Measurements from ENCODE around the gene TCEAL1. TPM values are rescaled to one million over a fixed set of nuclear protein-coding genes. Genes with fewer than 3 reads are reported as not detected.
A peak's percentile ranks its signal among the peaks of the same experiment; 100 is the strongest.
"Not testable (repeated sequence)": the region's sequence is repeated elsewhere in the genome, so short reads cannot be mapped to it uniquely, and the experiment has no call there.

The TCEAL1 gene
- total RNA-seq (2014; rRNA removed; shearing (Covaris generic)), result 53.5 and 88.1 TPM in 2 replicates

- DNase-seq (ENCODE audit: low read depth), result peak; percentile 63
Observed at GRCh38 chrX:103628386-103629317, at the start of gene TCEAL1. TSS of gene TCEAL1 (plus strand) at chrX:103628975. CDS start at chrX:103629917, 942 bp downstream.

GRCh38 chrX:103584596-103584995, 44.2 kb upstream of the TCEAL1 start:
- DNase-seq (ENCODE audit: low read depth), result peak; percentile 9

GRCh38 chrX:103585411-103586313, 43.1 kb upstream of the TCEAL1 start, which contains the start of gene TCEAL4:
TSS of gene TCEAL4 (plus strand) at chrX:103585515. CDS start at chrX:103586676, 1,161 bp downstream.
- DNase-seq (ENCODE audit: low read depth), result peak; percentile 53

GRCh38 chrX:103586314-103586646, 42.5 kb upstream of the TCEAL1 start:
- no peak for DNase-seq (ENCODE audit: low read depth)

GRCh38 chrX:103586659-103587058, 42.1 kb upstream of the TCEAL1 start:
- DNase-seq (ENCODE audit: low read depth), result no peak

GRCh38 chrX:103592295-103592694, 36.5 kb upstream of the TCEAL1 start:
- not testable (repeated sequence) for DNase-seq (ENCODE audit: low read depth)

- not testable (repeated sequence) for DNase-seq (ENCODE audit: low read depth)
Observed at GRCh38 chrX:103595202-103595601, 33.6 kb upstream of the TCEAL1 start.

- peak; percentile 61 for DNase-seq (ENCODE audit: low read depth)
Observed at GRCh38 chrX:103607364-103608305, 21.1 kb upstream of the TCEAL1 start, which contains the start of gene TCEAL3. TSS of gene TCEAL3 (plus strand) at chrX:103607963. CDS start at chrX:103609065, 1,102 bp downstream.

- DNase-seq (ENCODE audit: low read depth), result no peak
Observed at GRCh38 chrX:103608306-103608963, 20.3 kb upstream of the TCEAL1 start.

- DNase-seq (ENCODE audit: low read depth), result no peak
Observed at GRCh38 chrX:103610282-103610681, 18.5 kb upstream of the TCEAL1 start.

- DNase-seq (ENCODE audit: low read depth), result peak; percentile 60
Observed at GRCh38 chrX:103613362-103613890, 15.3 kb upstream of the TCEAL1 start.

- DNase-seq (ENCODE audit: low read depth), result peak; percentile 85
Observed at GRCh38 chrX:103614999-103615398, 13.8 kb upstream of the TCEAL1 start.

- peak; percentile 79 for DNase-seq (ENCODE audit: low read depth)
Observed at GRCh38 chrX:103615781-103616371, 12.9 kb upstream of the TCEAL1 start.

GRCh38 chrX:103616676-103617186, 12.0 kb upstream of the TCEAL1 start:
- DNase-seq (ENCODE audit: low read depth), result peak; percentile 60

GRCh38 chrX:103624111-103624510, 4.7 kb upstream of the TCEAL1 start:
- DNase-seq (ENCODE audit: low read depth), result no peak

- DNase-seq (ENCODE audit: low read depth), result peak; percentile 48
Observed at GRCh38 chrX:103626855-103627254, 1.9 kb upstream of the TCEAL1 start.

- peak; percentile 76 for DNase-seq (ENCODE audit: low read depth)
Observed at GRCh38 chrX:103629318-103630170, 769 bp downstream of the TCEAL1 start.

GRCh38 chrX:103630171-103630511, 1.4 kb downstream of the TCEAL1 start:
- no peak for DNase-seq (ENCODE audit: low read depth)

GRCh38 chrX:103631145-103631544, 2.4 kb downstream of the TCEAL1 start:
- DNase-seq (ENCODE audit: low read depth), result no peak
